ENCODE data around the gene GPAT3. TPM values are rescaled to one million over a fixed set of nuclear protein-coding genes. Genes with fewer than 3 reads are reported as not detected.

GPAT3 gene
- total RNA-seq, 1 donor from 2014 or later = 9.1 TPM

DNA sequence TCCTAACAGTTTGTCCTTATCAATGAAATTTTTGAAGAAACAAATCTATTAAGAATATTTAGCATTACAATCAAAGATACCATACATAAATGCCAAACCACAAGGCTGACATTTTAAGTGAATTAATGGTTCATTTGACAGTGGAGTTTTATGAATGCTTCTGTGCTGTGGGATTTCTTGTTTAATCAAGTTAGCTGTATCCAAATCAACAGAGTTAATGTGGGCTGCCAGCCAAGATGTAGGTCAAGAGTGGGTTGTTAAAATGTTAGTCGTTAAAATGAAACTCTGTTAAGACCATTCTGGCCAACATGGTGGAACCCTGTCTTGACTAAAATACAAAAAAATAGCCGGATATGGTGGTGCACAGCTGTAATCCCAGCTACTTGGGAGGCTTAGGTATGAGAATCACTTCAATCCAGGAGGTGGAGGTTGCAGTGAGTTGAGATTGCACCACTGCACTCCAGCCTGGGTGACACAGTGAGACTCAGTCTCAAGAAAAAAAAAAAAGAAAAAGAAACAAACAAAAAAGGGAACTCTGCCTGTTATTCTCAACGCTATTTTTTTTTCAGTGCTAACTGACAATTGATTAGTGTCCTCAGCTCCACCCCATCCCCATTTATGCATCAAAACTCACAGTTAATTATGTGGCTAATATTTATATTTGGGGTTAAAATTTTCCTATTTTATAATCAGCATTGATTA is 20.2 kb downstream of the GPAT3 start:
- Histone ChIP-seq H3K4me3 (ENCODE audit: low read depth, low read length) (no peak overlapping the region), H3K27me3 (ENCODE audit: control insufficient read depth, insufficient read depth, low read length) (no peaks in the 10 kb centered on the region), H3K36me3 (ENCODE audit: control insufficient read depth, insufficient read depth, low read length) (no peaks in the 10 kb centered on the region)
- DNase-seq (ENCODE audit: low read depth) = no peak
- TF ChIP-seq, protein P1, sequence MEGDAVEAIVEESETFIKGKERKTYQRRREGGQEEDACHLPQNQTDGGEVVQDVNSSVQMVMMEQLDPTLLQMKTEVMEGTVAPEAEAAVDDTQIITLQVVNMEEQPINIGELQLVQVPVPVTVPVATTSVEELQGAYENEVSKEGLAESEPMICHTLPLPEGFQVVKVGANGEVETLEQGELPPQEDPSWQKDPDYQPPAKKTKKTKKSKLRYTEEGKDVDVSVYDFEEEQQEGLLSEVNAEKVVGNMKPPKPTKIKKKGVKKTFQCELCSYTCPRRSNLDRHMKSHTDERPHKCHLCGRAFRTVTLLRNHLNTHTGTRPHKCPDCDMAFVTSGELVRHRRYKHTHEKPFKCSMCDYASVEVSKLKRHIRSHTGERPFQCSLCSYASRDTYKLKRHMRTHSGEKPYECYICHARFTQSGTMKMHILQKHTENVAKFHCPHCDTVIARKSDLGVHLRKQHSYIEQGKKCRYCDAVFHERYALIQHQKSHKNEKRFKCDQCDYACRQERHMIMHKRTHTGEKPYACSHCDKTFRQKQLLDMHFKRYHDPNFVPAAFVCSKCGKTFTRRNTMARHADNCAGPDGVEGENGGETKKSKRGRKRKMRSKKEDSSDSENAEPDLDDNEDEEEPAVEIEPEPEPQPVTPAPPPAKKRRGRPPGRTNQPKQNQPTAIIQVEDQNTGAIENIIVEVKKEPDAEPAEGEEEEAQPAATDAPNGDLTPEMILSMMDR (IDR thresholded peaks at IDR 0.05; ENCODE audit: insufficient read depth, low read length, poor library complexity, severe bottlenecking) = no peak

DNA sequence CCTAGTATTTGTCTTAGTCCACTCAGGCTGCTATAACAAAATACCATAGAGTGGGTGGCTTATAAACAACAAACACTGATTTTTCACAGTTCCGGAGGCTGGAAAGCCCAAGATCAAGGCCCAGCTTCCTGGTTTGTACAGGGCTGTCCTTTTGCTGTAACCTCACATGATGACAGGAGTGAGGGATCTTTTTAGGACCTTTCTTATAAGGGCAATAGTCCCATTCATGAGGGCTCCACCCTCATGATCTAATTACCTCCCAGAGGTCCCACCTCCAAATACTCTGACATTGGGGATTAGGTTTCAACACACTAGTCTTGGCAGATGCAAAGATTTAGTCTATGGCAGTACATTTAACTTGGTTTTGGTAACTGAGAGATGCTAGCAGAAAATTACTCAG is 20.9 kb downstream of the GPAT3 start:
- no peaks in the 10 kb centered on the region for H3K36me3 ChIP-seq (ENCODE audit: control insufficient read depth, insufficient read depth, low read length)
- no peak overlapping the region for H3K4me3 ChIP-seq (ENCODE audit: low read depth, low read length)
- TF ChIP-seq, protein P1 (IDR thresholded peaks at IDR 0.05; ENCODE audit: insufficient read depth, low read length, poor library complexity, severe bottlenecking) = no peak
- no peaks in the 10 kb centered on the region for H3K27me3 ChIP-seq (ENCODE audit: control insufficient read depth, insufficient read depth, low read length)
- DNase-seq (ENCODE audit: low read depth) = no peak

DNA sequence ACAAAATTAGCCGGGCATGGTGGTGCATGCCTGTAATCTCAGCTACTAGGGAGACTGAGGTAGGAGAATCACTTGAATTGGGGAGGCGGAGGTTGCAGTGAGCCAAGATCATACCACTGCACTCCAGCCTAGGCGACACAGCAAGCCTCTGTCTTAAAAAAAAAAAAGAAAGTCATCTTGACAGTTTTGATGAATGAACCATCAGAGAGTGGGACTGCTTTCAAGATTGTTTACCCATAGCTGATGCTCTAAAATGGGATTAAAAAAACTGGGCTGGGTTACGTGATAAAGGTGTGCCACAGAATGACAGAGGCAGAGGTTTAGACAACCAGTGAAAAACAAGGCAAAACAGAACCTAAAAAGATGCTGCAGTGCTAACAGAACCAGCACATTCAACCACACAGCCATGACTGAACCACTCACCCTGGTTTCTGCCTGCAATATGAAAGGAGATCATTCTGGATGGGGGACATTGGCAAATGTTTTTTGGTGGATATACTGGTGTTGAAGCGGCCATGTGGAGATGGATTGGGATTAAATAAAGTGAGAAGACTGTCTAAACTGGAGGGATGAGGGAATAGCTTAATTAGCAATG is 22.2 kb downstream of the GPAT3 start:
- Histone ChIP-seq H3K4me3 (ENCODE audit: low read depth, low read length) (no peak overlapping the region), H3K27me3 (ENCODE audit: control insufficient read depth, insufficient read depth, low read length) (no peaks in the 10 kb centered on the region), H3K36me3 (ENCODE audit: control insufficient read depth, insufficient read depth, low read length) (no peaks in the 10 kb centered on the region)
- TF ChIP-seq, protein P1 (IDR thresholded peaks at IDR 0.05; ENCODE audit: insufficient read depth, low read length, poor library complexity, severe bottlenecking) = no peak
- DNase-seq (ENCODE audit: low read depth) = no peak

DNA sequence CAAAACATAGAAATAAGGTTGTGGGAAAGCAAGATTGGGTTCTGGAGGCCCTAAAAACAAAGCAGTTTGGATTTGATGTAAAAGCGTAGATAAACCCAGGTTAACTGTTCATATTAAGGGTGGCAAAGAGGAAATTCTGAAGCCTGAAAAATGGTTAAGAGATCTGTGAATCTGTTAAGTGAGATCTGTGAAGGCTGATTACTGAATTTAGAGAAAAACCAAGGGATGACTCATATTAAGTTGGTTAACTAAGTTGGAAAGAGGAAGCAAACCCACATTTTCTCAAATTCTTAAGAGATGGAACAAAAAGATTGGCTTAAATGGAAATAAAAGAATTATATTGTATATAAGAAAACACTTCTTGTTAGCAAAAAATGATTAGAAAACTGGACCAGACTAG is 22.8 kb downstream of the GPAT3 start:
- Histone ChIP-seq H3K36me3 (ENCODE audit: control insufficient read depth, insufficient read depth, low read length) (no peaks in the 10 kb centered on the region), H3K27me3 (ENCODE audit: control insufficient read depth, insufficient read depth, low read length) (no peaks in the 10 kb centered on the region), H3K4me3 (ENCODE audit: low read depth, low read length) (no peak overlapping the region)
- DNase-seq (ENCODE audit: low read depth) = no peak
- TF ChIP-seq, protein P1 (IDR thresholded peaks at IDR 0.05; ENCODE audit: insufficient read depth, low read length, poor library complexity, severe bottlenecking) = no peak

DNA sequence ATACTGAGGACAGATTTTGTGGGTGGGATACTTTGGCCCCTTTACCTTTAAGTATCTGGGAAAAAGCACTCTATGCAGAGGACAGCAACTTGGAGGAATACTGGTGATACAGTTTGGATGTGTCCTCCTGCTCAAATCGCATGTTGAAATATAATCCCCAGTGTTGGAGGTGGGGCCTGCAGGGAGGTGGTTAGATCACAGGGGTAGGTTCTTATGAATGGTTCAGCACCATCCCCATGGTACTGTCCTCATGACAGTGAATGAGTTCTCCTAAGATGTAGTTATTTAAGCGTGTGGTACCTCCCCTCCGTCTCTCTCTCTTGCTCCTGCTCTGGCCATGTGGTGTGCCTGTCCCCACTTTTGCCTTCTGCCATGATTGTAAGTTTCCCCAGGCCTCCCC is 24.6 kb downstream of the GPAT3 start:
- Histone ChIP-seq H3K4me3 (ENCODE audit: low read depth, low read length) (no peak overlapping the region), H3K36me3 (ENCODE audit: control insufficient read depth, insufficient read depth, low read length) (no peaks in the 10 kb centered on the region), H3K27me3 (ENCODE audit: control insufficient read depth, insufficient read depth, low read length) (no peaks in the 10 kb centered on the region)
- DNase-seq (ENCODE audit: low read depth) = no peak
- TF ChIP-seq, protein P1 (IDR thresholded peaks at IDR 0.05; ENCODE audit: insufficient read depth, low read length, poor library complexity, severe bottlenecking) = no peak

DNA sequence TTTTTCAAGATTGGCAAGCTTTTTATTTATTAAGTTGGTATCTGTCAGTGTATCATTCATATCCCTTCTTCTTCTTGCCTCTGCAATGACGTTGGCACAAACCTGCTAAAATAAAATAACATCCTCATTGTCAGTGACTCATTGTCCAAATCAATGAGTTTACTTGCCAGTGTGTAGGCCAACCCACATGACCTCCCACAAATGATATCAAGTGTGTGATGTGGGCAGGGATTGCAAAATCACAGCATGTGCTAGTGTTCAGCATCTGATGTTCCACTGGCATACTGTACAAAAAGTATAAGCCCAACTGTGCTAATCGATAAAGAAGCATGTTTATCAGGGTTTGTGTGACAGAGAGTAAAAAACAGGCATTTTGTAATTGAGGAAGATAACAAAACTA is 25.5 kb downstream of the GPAT3 start:
- TF ChIP-seq, protein P1 (IDR thresholded peaks at IDR 0.05; ENCODE audit: insufficient read depth, low read length, poor library complexity, severe bottlenecking) = no peak
- Histone ChIP-seq H3K4me3 (ENCODE audit: low read depth, low read length) (no peak overlapping the region), H3K36me3 (ENCODE audit: control insufficient read depth, insufficient read depth, low read length) (no peaks in the 10 kb centered on the region), H3K27me3 (ENCODE audit: control insufficient read depth, insufficient read depth, low read length) (no peaks in the 10 kb centered on the region)
- DNase-seq (ENCODE audit: low read depth) = peak; percentile 83
